DOHH2 (cell line): Measurements from ENCODE around the gene MED4.

Experiments
- CTCF ChIP-seq: fragments of 200-600 bp; sonication (generic); IDR thresholded peaks from one replicate; pipeline ENCODE4 v1.5.1; 2014; ENCODE audit warnings: antibody characterized with exemption, mild to moderate bottlenecking, low read depth, low read length; ENCODE audit not compliant: poor library complexity, severe bottlenecking
- EZH2phosphoT487 ChIP-seq: fragments of 200-600 bp; sonication (generic); IDR thresholded peaks from 2 replicates; pipeline ENCODE4 v1.6.1; 2017; ENCODE audit warnings: borderline replicate concordance, mild to moderate bottlenecking, antibody characterized with exemption, low read length, moderate library complexity, mixed read lengths

GRCh38 chr13:48112896-48113755, 18.2 kb upstream of the MED4 start:
- TF ChIP-seq CTCF (no peak), EZH2phosphoT487 (no peak)
